Stimulated activated CD8-positive, alpha-beta memory T cell treated with anti-CD3 and anti-CD28 coated beads, Interleukin-2, amount 100 ng/mL, for 1 hour (primary cell): Measurements from ENCODE around the gene SLC52A1.

Experiments
- DNase-seq, 2 donors: peaks; one replicate each; pipeline ENCODE4 v3.0.0-alpha.2; 2020; ENCODE audit warnings: low read depth in 2 of 2

Gene SLC52A1

GRCh38 chr17:4987767-4988567 is 47.3 kb downstream of the SLC52A1 start:
- no peak for DNase-seq

GRCh38 chr17:4986951-4987766 is 48.1 kb downstream of the SLC52A1 start, which contains the start of gene CAMTA2:
CAMTA2 (minus strand) TSS chr17:4987675; CDS start chr17:4986222, 1,453 bp downstream.
- peak; percentile 78 to 79 for DNase-seq

GRCh38 chr17:4986403-4986802 is 48.8 kb downstream of the SLC52A1 start:
- no peak for DNase-seq
